Measurements from ENCODE around the gene SUPT4H1. TPM values are rescaled to one million over a fixed set of nuclear protein-coding genes. Genes with fewer than 3 reads are reported as not detected.

SUPT4H1 gene
- total and polyA plus RNA-seq, 2 of the 4 experiments (the other 2 are of a cell fraction): 51.6 to 129 TPM

GRCh38 chr17:58377093-58377601, 25.1 kb upstream of the SUPT4H1 start:
- Histone ChIP-seq H3K23ac (ENCODE audit: low read depth, low read length) (no peak overlapping the region), H3K79me1 (ENCODE audit: low read depth in 1 of 2, low read length in 2 of 2) (no peaks in the 10 kb centered on the region), H4K5ac (ENCODE audit: low read depth, low read length) (no peak overlapping the region), H3K18ac (ENCODE audit: low read depth, low read length) (no peak overlapping the region), H4K20me1 (ENCODE audit: insufficient read depth, low read length) (no peaks in the 10 kb centered on the region), H2BK15ac (ENCODE audit: low read depth, low read length) (no peak overlapping the region), H2AK9ac (replicated peaks; ENCODE audit: low read depth, low read length, poor library complexity) (no peak overlapping the region), H3K4me2 (ENCODE audit: low read depth, low read length) (no peak overlapping the region), H2BK20ac (ENCODE audit: low read depth, low read length) (no peak overlapping the region), H3K9me1 (ENCODE audit: insufficient read depth, low read length) (no peaks in the 10 kb centered on the region), H2BK120ac (ENCODE audit: low read depth, low read length) (no peak overlapping the region), H3K4me1 (ENCODE audit: control insufficient read depth, insufficient read depth, low read length) (no peaks in the 10 kb centered on the region), H2BK5ac (ENCODE audit: low read depth, low read length, poor library complexity, severe bottlenecking) (no peak overlapping the region), H3K36me3 (ENCODE audit: control insufficient read depth, insufficient read depth, low read length) (no peaks in the 10 kb centered on the region), H3K4ac (ENCODE audit: low read depth, low read length) (no peak overlapping the region), H4K8ac (ENCODE audit: low read depth in 2 of 2, low read length in 2 of 2) (no peak overlapping the region), H3K4me3 (ENCODE audit: insufficient read depth, low read depth, low read length) (no peak overlapping the region), H2AFZ (replicated peaks; ENCODE audit: low read length, poor library complexity) (no peak overlapping the region), H3K56ac (ENCODE audit: extremely low read depth, insufficient read depth, low read length) (no peak overlapping the region), H3K9ac (ENCODE audit: low read depth, low read length) (no peak overlapping the region), H3K9me3 (ENCODE audit: control insufficient read depth, insufficient read depth, low read length) (no peaks in the 10 kb centered on the region), H4K91ac (ENCODE audit: insufficient read depth, low read depth, low read length) (no peak overlapping the region), H3K27ac (ENCODE audit: insufficient read depth, low read length) (no peak overlapping the region), H3K14ac (replicated peaks; ENCODE audit: low read depth, low read length) (no peak overlapping the region), H3K27me3 (ENCODE audit: control insufficient read depth, insufficient read depth, low read length) (peaks cover 23% of the 10 kb centered on the region), H2AK5ac (ENCODE audit: low read depth, low read length) (no peak overlapping the region)
- intact Hi-C loops (cut with micrococcal nuclease): no loop called here
- no peak for ATAC-seq (ENCODE audit: low read depth)
- dilution Hi-C loops (cut with HindIII; ENCODE audit: low sequenced_read_pairs, unreplicated experiment): no loop called here
- ChIA-PET POLR2A (ENCODE audit: unreplicated experiment) (no interaction called here), CTCF (no interaction called here)
- TF ChIP-seq BHLHE40 (IDR thresholded peaks at IDR 0.05; ENCODE audit: low read depth, low read length) (no peak), RAD21 (IDR thresholded peaks at IDR 0.05; ENCODE audit: low read length) (no peak), SMC3 (IDR thresholded peaks at IDR 0.05; ENCODE audit: low read depth, low read length) (no peak), CTCF (conservative IDR thresholded peaks at IDR 0.05; ENCODE audit: low read depth, low read length) (no peak), CHD1 (IDR thresholded peaks at IDR 0.05; ENCODE audit: low read depth, low read length) (no peak), RFX5 (IDR thresholded peaks at IDR 0.05; ENCODE audit: low read depth, low read length) (no peak), MXI1 (IDR thresholded peaks at IDR 0.05; ENCODE audit: borderline replicate concordance, low read depth, low read length) (no peak), NFE2L2 (IDR thresholded peaks at IDR 0.05; ENCODE audit: low read depth, low read length) (no peak), RCOR1 (IDR thresholded peaks at IDR 0.05; ENCODE audit: insufficient replicate concordance, low read length) (no peak), USF2 (IDR thresholded peaks at IDR 0.05; ENCODE audit: low read depth, low read length) (no peak), CEBPB (IDR thresholded peaks at IDR 0.05; ENCODE audit: low read depth, low read length) (no peak), MAFK (IDR thresholded peaks at IDR 0.05; ENCODE audit: low read depth, low read length) (no peak), MAZ (IDR thresholded peaks at IDR 0.05; ENCODE audit: borderline replicate concordance, low read depth, low read length) (no peak), FOS (IDR thresholded peaks at IDR 0.05; ENCODE audit: low read depth, low read length) (no peak)
- TF ChIP-seq, protein P1, sequence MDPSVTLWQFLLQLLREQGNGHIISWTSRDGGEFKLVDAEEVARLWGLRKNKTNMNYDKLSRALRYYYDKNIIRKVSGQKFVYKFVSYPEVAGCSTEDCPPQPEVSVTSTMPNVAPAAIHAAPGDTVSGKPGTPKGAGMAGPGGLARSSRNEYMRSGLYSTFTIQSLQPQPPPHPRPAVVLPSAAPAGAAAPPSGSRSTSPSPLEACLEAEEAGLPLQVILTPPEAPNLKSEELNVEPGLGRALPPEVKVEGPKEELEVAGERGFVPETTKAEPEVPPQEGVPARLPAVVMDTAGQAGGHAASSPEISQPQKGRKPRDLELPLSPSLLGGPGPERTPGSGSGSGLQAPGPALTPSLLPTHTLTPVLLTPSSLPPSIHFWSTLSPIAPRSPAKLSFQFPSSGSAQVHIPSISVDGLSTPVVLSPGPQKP (IDR thresholded peaks at IDR 0.05; ENCODE audit: borderline replicate concordance, low read depth, low read length): no peak
- no TSS peak for BruUV-seq (replicated peaks)
- WGBS, 2 experiments (ENCODE audit: extremely low coverage in 2 of 2, insufficient read length in 1 of 2): 0% methylated on average over 1 of the region's 3 CpGs; no CpG with 5 or more reads in 1 of the 2 experiments
- in situ Hi-C loops (cut with MboI; ENCODE audit: low sequenced_read_pairs): no loop called here
- DNase-seq: no peak

Measured in IMR-90 (cell line).